GM12874 (cell line): ENCODE measurements around the gene SIGLEC14.

ENCODE experiments used
- CTCF ChIP-seq: IDR thresholded peaks from 2 replicates; pipeline ENCODE4 v1.5.1; 2011; ENCODE audit warnings: low read depth, mild to moderate bottlenecking, control low read depth, low read length, moderate library complexity; ENCODE audit not compliant: insufficient read depth

The SIGLEC14 gene

GRCh38 chr19:51647318-51647717 lies 693 bp upstream of the SIGLEC14 start:
- TF ChIP-seq CTCF, result no peak

- TF ChIP-seq CTCF, result no peak
These were observed 1.9 kb downstream of the SIGLEC14 start for GRCh38 chr19:51644636-51645271.

DNA sequence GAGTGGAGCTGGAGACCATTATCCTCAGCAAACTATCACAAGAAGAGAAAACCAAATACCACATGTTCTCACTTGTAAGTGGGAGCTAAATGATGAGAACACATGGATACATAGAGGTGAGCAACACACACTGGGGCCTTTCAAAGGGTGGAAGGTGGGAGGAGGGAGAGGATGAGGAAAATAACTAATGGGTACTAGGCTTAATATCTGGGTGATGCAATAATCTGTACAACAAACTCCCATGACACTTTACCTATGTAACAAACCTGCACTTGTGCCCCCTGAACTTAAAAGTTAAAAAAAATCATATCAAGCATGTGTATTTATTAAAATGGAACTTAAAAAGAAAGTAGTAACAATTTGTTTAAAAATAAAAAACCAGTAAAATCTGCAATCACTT lies 5.0 kb downstream of the SIGLEC14 start:
- TF ChIP-seq CTCF, result no peak

DNA sequence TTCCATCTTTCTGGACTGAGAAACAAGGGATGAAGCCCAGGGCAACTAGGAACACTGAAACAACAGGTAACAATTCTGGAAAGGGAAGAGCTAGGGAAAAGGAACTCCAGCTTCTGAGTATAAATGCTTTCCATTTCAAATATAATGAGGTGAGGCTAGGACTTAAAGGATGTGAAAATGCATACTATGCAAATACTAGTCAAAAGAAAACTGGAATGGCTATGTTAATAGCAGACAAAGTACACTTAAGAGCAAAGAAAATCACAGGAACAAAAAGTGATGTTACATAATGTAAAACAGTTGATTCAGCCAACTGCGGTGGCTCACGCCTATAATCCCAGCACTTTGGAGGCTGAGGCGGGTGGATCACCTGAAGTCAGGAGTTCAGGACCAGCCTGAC lies 6.2 kb downstream of the SIGLEC14 start:
- no peak for TF ChIP-seq CTCF

DNA sequence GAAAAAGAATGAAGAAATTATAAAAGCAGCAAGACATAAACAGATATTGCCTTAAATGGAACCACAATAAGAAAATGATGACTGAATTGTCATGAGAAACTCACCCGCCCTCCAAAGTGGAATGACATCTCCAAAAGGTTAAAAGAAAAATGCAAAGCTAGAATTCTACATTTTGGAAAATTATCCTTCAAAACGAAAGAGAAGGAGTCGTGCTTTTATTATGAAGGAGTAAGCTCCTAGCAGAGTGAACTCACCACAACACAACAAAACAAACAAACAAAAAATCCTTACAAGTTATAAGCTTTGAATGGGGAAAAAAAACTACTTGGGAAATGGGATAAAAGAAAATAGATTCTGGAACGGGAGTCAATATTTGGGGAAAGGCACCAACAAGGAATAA lies 6.7 kb downstream of the SIGLEC14 start:
- TF ChIP-seq CTCF, result no peak

DNA sequence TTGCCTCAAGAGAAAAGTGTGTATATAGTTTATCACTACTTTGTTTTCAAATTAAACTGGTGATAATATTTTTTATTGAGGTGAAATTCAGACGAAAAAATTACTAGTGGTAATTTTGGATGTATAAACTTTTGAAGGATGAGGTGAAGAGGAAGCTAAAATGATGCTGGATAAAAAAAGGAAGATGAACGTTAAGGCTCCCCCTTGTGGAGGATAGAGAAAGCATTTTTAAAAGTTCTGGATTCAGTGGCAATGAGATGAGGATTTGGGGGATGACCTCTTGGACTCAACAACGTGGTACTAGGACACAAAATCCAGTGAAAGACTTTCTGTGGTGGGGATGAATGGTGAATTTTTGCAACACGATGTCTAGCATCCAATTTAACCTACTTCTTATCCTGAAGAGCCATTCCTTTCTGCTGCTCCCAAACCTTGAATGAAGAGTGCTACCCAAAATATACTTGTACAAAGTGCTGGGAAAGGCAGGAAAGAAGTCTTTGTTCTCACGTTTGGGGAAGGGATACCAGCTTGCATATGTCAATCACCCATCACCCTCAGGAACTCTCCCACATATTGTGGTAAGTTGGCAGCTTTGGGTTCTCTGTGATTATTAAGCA lies 9.2 kb downstream of the SIGLEC14 start:
- peak; percentile 46; the same call in 1 of the 2 replicates for TF ChIP-seq CTCF

GRCh38 chr19:51632126-51632525 lies 14.5 kb downstream of the SIGLEC14 start:
- TF ChIP-seq CTCF, result no peak
